ENCODE measurements around the gene OSBPL5.
"Not testable (repeated sequence)": the region's sequence is repeated elsewhere in the genome, so short reads cannot be mapped to it uniquely, and the experiment has no call there.

The OSBPL5 gene

GRCh38 chr11:3080733-3081385 is 84.3 kb downstream of the OSBPL5 start:
- no peak for DNase-seq (ENCODE audit: low spot score)

GRCh38 chr11:3080104-3080503 is 85.0 kb downstream of the OSBPL5 start:
- no peak for DNase-seq (ENCODE audit: low spot score)

- DNase-seq (ENCODE audit: low spot score) = no peak
Observed at GRCh38 chr11:3077846-3078440, 87.2 kb downstream of the OSBPL5 start.

GRCh38 chr11:3077189-3077836 is 87.8 kb downstream of the OSBPL5 start:
- no peak for DNase-seq (ENCODE audit: low spot score)

GRCh38 chr11:3074912-3075589 is 90.1 kb downstream of the OSBPL5 start:
- DNase-seq (ENCODE audit: low spot score) = no peak

GRCh38 chr11:3073029-3073435 is 92.1 kb downstream of the OSBPL5 start:
- no peak for DNase-seq (ENCODE audit: low spot score)

- no peak for DNase-seq (ENCODE audit: low spot score)
Observed at GRCh38 chr11:3069425-3069824, 95.7 kb downstream of the OSBPL5 start.

- not testable (repeated sequence) for DNase-seq (ENCODE audit: low spot score)
Observed at GRCh38 chr11:3066308-3066707, 98.8 kb downstream of the OSBPL5 start.

GRCh38 chr11:3064709-3065108 is 100.4 kb downstream of the OSBPL5 start:
- DNase-seq (ENCODE audit: low spot score) = not testable (repeated sequence)

- DNase-seq (ENCODE audit: low spot score) = not testable (repeated sequence)
Observed at GRCh38 chr11:3063876-3064275, 101.2 kb downstream of the OSBPL5 start.

GRCh38 chr11:3063432-3063831 is 101.7 kb downstream of the OSBPL5 start:
- DNase-seq (ENCODE audit: low spot score) = not testable (repeated sequence)

- DNase-seq (ENCODE audit: low spot score) = no peak
Observed at GRCh38 chr11:3060436-3061025, 104.6 kb downstream of the OSBPL5 start.

- no peak for DNase-seq (ENCODE audit: low spot score)
Observed at GRCh38 chr11:3058753-3059664, 106.1 kb downstream of the OSBPL5 start.

- peak; percentile 96 for DNase-seq (ENCODE audit: low spot score)
Observed at GRCh38 chr11:3057069-3057963, 107.8 kb downstream of the OSBPL5 start, which contains the start of gene CARS1. Gene CARS1, minus strand, starts transcription at chr11:3057423. Its CDS starts 56 bp downstream, at chr11:3057367.

- no peak for DNase-seq (ENCODE audit: low spot score)
Observed at GRCh38 chr11:3056296-3057068, 108.6 kb downstream of the OSBPL5 start.

- DNase-seq (ENCODE audit: low spot score) = no peak
Observed at GRCh38 chr11:3055891-3056290, 109.2 kb downstream of the OSBPL5 start.

GRCh38 chr11:3052567-3052966 is 112.5 kb downstream of the OSBPL5 start:
- DNase-seq (ENCODE audit: low spot score) = no peak

GRCh38 chr11:3052109-3052479 is 113.0 kb downstream of the OSBPL5 start:
- no peak for DNase-seq (ENCODE audit: low spot score)
